Measurements from ENCODE around the gene IQGAP3.

The IQGAP3 gene

DNA sequence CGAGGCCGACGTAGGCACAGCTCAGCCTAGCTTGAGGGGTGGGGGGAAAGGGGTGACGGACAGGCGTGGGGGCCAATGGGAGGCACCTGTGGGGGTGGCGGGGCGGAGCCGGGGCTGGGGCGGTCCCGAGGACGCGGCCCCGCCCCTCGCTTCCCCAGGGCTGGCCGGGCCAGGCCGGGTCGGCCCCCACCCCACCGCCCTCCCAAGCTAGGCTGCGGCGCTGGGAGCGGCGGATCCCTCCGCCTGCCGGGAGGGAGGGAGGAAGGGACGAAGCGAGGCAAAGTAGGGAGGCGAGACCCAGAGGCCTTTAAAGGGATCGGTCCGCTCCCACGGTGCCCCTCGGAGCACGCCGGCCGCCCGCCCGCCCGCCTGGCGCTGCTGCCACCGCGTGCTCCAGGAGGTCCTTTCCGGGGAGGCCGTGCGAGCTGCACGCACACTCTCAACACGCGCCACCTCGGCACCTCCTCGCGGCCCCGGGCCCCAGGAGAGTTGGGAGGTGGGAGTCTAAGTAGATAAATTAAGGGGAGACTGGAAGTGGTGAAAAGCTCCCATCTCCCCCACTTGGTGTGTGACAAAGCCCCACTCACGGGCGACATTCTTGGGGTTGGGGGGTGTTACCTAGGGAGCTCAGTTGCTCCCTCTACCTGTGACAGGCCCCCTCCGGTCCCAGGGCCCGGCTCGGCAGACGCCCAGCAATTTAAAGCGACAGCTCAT is 71.4 kb downstream of the IQGAP3 start:
- peaks cover 53% of the 10 kb centered on the region for H3K4me1 ChIP-seq (ENCODE audit: insufficient read depth, low read length)
- H3K27me3 ChIP-seq (ENCODE audit: insufficient read depth, low read length), result no peaks in the 10 kb centered on the region
- H3K27ac ChIP-seq (ENCODE audit: low read depth, low read length), result peak overlapping the region; percentile 98
- under 1% methylated on average over 54 of the region's 57 CpGs for WGBS
- peak overlapping the region; percentile 84 for H3K4me3 ChIP-seq (ENCODE audit: low read length)
- H3K9ac ChIP-seq (ENCODE audit: low read depth, low read length), result peak overlapping the region; percentile 76
- no peaks in the 10 kb centered on the region for H3K36me3 ChIP-seq (ENCODE audit: insufficient read depth, low read length)
- H3K9me3 ChIP-seq (ENCODE audit: insufficient read depth, low read depth, low read length), result no peaks in the 10 kb centered on the region

DNA sequence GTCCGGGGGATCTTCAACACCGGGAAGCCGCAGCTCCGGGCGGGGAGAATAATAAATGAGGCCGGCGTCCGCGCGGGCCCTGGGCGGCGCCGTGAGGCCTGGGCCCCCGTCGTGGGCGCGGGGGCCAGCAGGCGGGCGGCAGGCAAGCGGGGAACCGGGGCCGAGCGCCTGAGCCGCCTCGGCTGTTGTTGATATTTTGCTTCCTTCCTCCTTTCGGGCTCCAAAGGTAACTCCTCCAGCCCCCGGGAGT is 71.9 kb downstream of the IQGAP3 start, which contains the start of gene MEF2D:
Gene MEF2D, minus strand, starts transcription at position 233 of the 250 bp plus-strand sequence. CDS start 17,483 bp downstream, outside the sequence.
- WGBS, result under 1% methylated on average over 27 of the region's 27 CpGs
- H3K36me3 ChIP-seq (ENCODE audit: insufficient read depth, low read length), result no peaks in the 10 kb centered on the region
- no peaks in the 10 kb centered on the region for H3K27me3 ChIP-seq (ENCODE audit: insufficient read depth, low read length)
- peaks cover 56% of the 10 kb centered on the region for H3K4me1 ChIP-seq (ENCODE audit: insufficient read depth, low read length)
- peak within 1 kb of the TSS; percentile 84 for H3K4me3 ChIP-seq (ENCODE audit: low read length)
- no peaks in the 10 kb centered on the region for H3K9me3 ChIP-seq (ENCODE audit: insufficient read depth, low read depth, low read length)
- peak within 1 kb of the TSS; percentile 98 for H3K27ac ChIP-seq (ENCODE audit: low read depth, low read length)
- H3K9ac ChIP-seq (ENCODE audit: low read depth, low read length), result peak within 1 kb of the TSS; percentile 76

DNA sequence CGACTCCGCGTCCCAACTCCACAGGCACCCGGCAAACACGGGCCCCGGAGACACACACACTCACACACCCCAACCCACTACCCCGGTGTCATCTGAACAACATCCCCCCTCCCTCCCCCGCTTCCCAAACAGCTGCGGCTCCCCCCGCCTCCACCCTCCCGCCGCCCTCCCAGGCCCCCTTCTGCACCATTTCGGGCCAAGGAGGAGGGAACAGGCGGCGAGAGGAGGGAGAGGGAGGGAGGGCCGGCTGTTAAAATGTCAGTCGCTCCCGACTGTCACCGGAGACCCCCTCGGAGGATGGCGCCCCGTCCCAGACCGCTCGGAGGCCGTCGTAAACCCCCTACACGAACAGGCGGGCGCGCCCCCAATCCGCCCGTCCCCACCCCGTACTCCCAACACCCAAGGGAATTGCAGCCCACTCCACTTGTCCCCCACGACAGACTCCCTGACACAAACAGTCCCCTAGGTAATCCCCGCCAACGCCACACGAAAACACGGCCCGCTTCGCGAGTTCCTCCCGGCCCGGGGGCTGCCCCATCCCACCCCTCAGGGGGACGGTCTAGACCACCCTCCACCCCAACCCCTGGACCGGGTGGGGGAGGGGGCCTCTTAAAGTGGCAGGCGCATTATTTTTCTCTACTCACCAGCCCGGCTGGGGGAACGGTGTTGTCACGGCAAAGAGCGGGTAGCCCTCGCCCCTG is 72.4 kb downstream of the IQGAP3 start:
- Histone ChIP-seq H3K9me3 (ENCODE audit: insufficient read depth, low read depth, low read length) (no peaks in the 10 kb centered on the region), H3K36me3 (ENCODE audit: insufficient read depth, low read length) (no peaks in the 10 kb centered on the region), H3K4me1 (ENCODE audit: insufficient read depth, low read length) (peaks cover 56% of the 10 kb centered on the region), H3K27ac (ENCODE audit: low read depth, low read length) (peak overlapping the region; percentile 97; the same call in 1 of the 2 replicates), H3K9ac (ENCODE audit: low read depth, low read length) (peak overlapping the region; percentile 74), H3K4me3 (ENCODE audit: low read length) (peak overlapping the region; percentile 84), H3K27me3 (ENCODE audit: insufficient read depth, low read length) (no peaks in the 10 kb centered on the region)
- under 1% methylated on average over 44 of the region's 51 CpGs for WGBS

DNA sequence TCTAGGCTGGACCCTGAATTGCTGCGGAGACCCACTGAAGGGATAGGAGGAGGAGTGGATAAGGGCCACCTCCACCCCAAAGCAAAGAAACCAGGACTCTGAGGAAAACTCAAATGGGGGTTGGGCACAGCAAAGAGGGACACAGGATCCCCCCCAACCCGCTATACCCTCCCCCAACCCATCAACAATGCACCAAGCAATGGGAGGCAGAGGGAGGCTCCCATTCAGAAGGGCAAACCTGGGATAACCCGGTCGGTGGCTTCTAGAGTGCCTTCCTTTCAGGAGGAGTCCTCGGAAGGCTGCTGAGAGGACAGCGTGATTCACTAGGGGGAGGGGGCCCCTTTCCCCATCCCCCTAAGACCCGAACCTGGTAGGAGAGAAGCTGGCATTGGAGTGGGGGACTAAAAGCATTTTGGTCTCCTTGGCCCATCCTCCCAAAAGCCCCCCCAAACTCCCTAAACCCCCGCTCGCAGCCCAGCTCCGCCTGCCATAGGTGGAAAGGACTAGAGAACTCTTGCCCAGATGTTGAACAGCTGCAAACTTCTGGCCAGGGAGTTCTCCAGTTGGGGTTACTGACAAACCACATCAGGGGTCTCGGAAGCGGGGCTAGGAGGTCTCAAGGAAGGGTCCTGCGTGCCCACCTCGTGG is 73.0 kb downstream of the IQGAP3 start:
- Histone ChIP-seq H3K9ac (ENCODE audit: low read depth, low read length) (no peak overlapping the region), H3K27me3 (ENCODE audit: insufficient read depth, low read length) (no peaks in the 10 kb centered on the region), H3K9me3 (ENCODE audit: insufficient read depth, low read depth, low read length) (no peaks in the 10 kb centered on the region), H3K27ac (ENCODE audit: low read depth, low read length) (peak overlapping the region; percentile 81; the same call in 1 of the 2 replicates), H3K4me3 (ENCODE audit: low read length) (peak overlapping the region; percentile 84), H3K4me1 (ENCODE audit: insufficient read depth, low read length) (peaks cover 51% of the 10 kb centered on the region), H3K36me3 (ENCODE audit: insufficient read depth, low read length) (no peaks in the 10 kb centered on the region)
- 0% methylated on average over 10 of the region's 14 CpGs for WGBS

DNA sequence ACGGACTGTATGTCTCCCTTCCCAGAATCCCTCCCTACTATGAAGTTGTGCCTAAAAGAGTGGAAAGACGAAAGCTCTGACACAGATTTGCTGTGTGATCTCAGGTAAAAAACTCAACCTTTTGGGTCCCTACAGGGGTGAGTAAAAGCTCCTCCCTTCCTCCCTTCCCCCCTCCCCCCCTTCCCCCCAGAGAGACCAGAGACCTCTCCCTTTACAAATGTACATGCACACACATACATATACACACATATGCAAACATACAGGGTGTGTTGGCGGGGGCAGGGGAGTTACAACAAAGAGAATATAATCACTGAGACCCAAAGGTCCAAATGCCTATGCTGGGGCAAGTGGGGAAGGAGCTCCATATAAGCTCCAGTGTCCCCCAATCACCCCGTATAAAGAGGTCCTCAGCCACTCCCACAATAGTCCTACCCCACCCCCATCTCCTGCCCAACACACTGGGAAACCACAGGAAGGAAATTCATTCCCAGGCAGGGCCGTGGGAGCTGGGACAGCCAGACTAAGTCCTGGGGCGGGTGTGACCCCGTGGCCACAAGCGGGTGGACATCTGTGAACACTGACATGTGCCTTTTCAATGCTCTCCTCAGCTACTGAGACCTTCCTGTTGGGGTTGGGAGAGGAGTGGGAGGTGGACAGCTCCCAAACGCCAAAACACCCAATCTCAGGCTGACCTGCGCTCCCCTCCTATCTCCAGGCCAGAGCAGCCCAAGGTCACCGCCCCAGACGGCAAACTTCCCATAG is 73.8 kb downstream of the IQGAP3 start:
- H3K27me3 ChIP-seq (ENCODE audit: insufficient read depth, low read length), result no peaks in the 10 kb centered on the region
- 19% methylated on average over 10 of the region's 12 CpGs for whole genome bisulfite sequencing
- H3K4me1 ChIP-seq (ENCODE audit: insufficient read depth, low read length), result peaks cover 44% of the 10 kb centered on the region
- H3K27ac ChIP-seq (ENCODE audit: low read depth, low read length), result peak overlapping the region; percentile 81; the same call in 1 of the 2 replicates
- H3K4me3 ChIP-seq (ENCODE audit: low read length), result peak overlapping the region; percentile 84
- H3K36me3 ChIP-seq (ENCODE audit: insufficient read depth, low read length), result no peaks in the 10 kb centered on the region
- no peak overlapping the region for H3K9ac ChIP-seq (ENCODE audit: low read depth, low read length)
- H3K9me3 ChIP-seq (ENCODE audit: insufficient read depth, low read depth, low read length), result no peaks in the 10 kb centered on the region

DNA sequence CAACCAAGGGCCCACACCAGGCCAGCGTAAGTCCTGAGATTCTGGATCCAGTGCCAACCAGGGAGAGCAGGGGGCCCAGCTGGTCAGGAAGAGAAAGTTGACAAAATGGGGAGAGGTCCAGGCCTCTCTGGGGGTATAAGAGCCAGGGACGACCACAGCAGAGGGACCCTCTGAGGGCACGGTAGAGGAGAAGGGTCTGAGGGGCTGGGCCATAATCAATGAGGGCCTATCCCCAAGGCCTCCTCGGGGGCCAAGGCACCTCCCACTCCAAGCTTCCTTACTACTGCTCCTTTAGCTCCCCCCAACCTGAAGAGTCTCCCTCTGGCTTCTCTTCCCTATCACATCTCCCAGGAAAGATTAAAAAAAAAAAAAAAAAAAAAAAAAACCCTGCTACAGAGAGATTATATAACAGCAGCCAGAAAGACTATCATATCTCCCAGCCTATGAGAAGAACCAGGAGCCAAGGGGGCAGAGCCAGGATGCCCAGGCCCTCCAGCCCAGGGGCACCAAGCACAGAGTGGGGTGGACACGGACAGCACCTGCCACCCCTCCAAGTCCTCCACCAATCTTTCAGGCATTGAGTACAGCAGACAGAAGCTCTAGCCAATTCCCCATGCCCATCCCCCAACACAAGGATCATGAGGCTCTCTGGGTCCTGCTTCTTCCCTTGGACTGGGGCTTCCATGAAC is 74.5 kb downstream of the IQGAP3 start:
- peaks cover 41% of the 10 kb centered on the region for H3K4me1 ChIP-seq (ENCODE audit: insufficient read depth, low read length)
- H3K27me3 ChIP-seq (ENCODE audit: insufficient read depth, low read length), result no peaks in the 10 kb centered on the region
- H3K9ac ChIP-seq (ENCODE audit: low read depth, low read length), result no peak overlapping the region
- H3K36me3 ChIP-seq (ENCODE audit: insufficient read depth, low read length), result no peaks in the 10 kb centered on the region
- H3K9me3 ChIP-seq (ENCODE audit: insufficient read depth, low read depth, low read length), result no peaks in the 10 kb centered on the region
- 66% methylated on average over 5 of the region's 5 CpGs for WGBS
- H3K27ac ChIP-seq (ENCODE audit: low read depth, low read length), result peak overlapping the region; percentile 44; the same call in 1 of the 2 replicates
- H3K4me3 ChIP-seq (ENCODE audit: low read length), result peak overlapping the region; percentile 84

DNA sequence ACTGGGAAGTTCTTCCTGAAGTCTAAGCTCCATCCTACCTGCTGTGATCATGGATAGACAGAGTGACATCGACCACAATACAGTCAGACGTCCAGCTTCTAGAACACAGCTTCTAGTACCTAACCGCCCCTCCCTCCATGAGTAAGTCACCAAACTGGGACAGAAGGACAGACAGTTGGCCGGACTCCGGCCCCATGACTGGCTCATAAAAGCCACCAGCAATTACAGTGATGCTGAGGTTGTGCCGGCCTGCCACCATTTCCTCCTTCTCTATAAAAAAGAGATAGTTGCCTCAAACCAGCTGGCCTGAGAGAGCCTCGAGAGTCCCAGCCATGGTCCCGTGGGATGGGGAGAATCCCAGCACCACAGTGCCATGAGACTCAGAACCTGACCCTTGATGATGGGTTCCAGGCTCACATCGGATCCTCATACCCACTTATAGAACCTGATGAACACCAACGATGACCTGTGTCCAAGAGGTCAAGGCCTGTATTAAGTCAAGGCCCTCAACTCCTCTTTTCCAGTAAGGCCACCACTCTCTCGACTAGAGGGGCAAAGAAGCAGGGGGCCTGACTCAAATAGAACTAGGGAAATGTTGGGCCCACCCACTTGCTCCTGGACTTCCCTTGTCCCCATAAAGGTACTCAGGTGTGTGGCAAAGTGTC is 75.2 kb downstream of the IQGAP3 start:
- H3K9me3 ChIP-seq (ENCODE audit: insufficient read depth, low read depth, low read length), result no peaks in the 10 kb centered on the region
- WGBS, result 77% methylated on average over 11 of the region's 11 CpGs
- H3K27ac ChIP-seq (ENCODE audit: low read depth, low read length), result no peak overlapping the region
- H3K9ac ChIP-seq (ENCODE audit: low read depth, low read length), result no peak overlapping the region
- no peaks in the 10 kb centered on the region for H3K36me3 ChIP-seq (ENCODE audit: insufficient read depth, low read length)
- no peak overlapping the region for H3K4me3 ChIP-seq (ENCODE audit: low read length)
- no peaks in the 10 kb centered on the region for H3K27me3 ChIP-seq (ENCODE audit: insufficient read depth, low read length)
- H3K4me1 ChIP-seq (ENCODE audit: insufficient read depth, low read length), result peaks cover 41% of the 10 kb centered on the region

DNA sequence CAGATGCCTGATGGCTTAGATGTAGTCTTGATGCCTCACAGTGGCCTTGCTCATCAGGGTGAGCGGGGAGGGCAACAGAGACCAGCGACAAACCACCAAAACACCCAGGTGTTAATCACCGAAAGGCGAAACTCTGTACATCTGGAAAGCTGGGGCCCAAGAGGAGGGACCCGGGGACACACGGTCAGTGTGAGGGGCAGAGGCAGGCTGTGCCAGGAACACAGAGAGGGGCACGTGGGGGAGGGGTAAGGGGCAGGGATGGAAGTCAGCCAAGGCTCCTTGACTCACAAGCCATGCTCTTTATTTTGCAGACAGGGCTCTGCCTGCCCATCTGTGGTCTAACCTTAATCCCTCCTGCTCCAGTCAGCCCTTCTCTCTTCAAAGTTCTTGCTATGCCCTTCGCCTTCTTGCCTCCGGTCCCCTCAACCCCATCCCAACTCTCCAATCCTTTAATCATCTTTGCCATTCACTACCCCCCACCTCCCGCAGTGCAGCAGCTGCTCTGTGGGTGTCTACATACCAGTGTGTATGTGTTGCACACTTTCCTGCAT is 76.1 kb downstream of the IQGAP3 start:
- H3K4me1 ChIP-seq (ENCODE audit: insufficient read depth, low read length), result peaks cover 40% of the 10 kb centered on the region
- 74% methylated on average over 10 of the region's 10 CpGs for WGBS
- H3K9ac ChIP-seq (ENCODE audit: low read depth, low read length), result no peak overlapping the region
- H3K36me3 ChIP-seq (ENCODE audit: insufficient read depth, low read length), result no peaks in the 10 kb centered on the region
- H3K27me3 ChIP-seq (ENCODE audit: insufficient read depth, low read length), result no peaks in the 10 kb centered on the region
- H3K4me3 ChIP-seq (ENCODE audit: low read length), result no peak overlapping the region
- H3K9me3 ChIP-seq (ENCODE audit: insufficient read depth, low read depth, low read length), result no peaks in the 10 kb centered on the region
- H3K27ac ChIP-seq (ENCODE audit: low read depth, low read length), result no peak overlapping the region

DNA sequence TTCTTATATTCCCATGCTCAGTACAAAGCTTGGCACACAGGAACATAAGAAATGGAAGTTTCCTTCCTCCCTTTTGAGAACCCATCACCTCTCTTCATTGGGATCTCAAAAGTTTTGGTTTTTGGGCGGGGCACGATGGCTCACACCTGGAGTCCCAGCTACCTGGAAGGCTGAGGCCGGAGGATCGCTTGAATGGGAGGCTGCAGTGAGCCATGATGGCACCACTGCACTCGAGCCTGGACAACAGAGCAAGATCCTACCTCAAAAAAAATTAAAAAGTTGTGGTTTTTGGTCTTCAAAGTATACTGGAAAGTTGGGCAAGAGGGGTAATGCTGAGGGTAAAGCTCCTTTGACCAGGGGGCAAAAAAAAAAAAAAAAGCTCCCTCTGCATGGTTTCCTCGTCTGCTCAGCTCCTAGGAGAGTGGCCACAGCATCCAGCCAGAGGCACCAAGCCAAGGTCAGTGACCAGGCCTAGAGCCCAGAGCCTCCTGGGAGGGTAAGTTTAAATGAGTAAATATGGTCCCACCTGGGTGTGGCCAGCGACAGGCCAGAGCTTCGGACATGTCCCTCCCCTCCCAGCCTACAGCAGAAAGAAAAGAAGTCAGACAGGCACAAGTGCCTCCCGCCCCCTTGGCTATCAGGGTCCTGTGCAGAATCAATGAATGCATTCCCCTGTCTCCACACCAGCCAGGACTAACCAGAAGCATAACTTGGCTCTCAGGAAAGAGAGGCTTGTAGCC is 76.8 kb downstream of the IQGAP3 start:
- 84% methylated on average over 9 of the region's 9 CpGs for WGBS
- Histone ChIP-seq H3K4me3 (ENCODE audit: low read length) (no peak overlapping the region), H3K27ac (ENCODE audit: low read depth, low read length) (no peak overlapping the region), H3K36me3 (ENCODE audit: insufficient read depth, low read length) (no peaks in the 10 kb centered on the region), H3K27me3 (ENCODE audit: insufficient read depth, low read length) (no peaks in the 10 kb centered on the region), H3K9ac (ENCODE audit: low read depth, low read length) (no peak overlapping the region), H3K4me1 (ENCODE audit: insufficient read depth, low read length) (peaks cover 47% of the 10 kb centered on the region), H3K9me3 (ENCODE audit: insufficient read depth, low read depth, low read length) (no peaks in the 10 kb centered on the region)
